NOMO-1 treated with dmso at 0.1 percent for 144 hours (cell line): Measurements from ENCODE around the gene MMP11.
"Not testable (repeated sequence)": the region's sequence is repeated elsewhere in the genome, so short reads cannot be mapped to it uniquely, and the experiment has no call there.

Source experiments
- DNase-seq: peaks from one replicate; lab custom pipeline; 2025; ENCODE audit not compliant: unreplicated experiment; lab: John Stamatoyannopoulos, UW

The MMP11 gene, protein sequence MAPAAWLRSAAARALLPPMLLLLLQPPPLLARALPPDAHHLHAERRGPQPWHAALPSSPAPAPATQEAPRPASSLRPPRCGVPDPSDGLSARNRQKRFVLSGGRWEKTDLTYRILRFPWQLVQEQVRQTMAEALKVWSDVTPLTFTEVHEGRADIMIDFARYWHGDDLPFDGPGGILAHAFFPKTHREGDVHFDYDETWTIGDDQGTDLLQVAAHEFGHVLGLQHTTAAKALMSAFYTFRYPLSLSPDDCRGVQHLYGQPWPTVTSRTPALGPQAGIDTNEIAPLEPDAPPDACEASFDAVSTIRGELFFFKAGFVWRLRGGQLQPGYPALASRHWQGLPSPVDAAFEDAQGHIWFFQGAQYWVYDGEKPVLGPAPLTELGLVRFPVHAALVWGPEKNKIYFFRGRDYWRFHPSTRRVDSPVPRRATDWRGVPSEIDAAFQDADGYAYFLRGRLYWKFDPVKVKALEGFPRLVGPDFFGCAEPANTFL

DNA sequence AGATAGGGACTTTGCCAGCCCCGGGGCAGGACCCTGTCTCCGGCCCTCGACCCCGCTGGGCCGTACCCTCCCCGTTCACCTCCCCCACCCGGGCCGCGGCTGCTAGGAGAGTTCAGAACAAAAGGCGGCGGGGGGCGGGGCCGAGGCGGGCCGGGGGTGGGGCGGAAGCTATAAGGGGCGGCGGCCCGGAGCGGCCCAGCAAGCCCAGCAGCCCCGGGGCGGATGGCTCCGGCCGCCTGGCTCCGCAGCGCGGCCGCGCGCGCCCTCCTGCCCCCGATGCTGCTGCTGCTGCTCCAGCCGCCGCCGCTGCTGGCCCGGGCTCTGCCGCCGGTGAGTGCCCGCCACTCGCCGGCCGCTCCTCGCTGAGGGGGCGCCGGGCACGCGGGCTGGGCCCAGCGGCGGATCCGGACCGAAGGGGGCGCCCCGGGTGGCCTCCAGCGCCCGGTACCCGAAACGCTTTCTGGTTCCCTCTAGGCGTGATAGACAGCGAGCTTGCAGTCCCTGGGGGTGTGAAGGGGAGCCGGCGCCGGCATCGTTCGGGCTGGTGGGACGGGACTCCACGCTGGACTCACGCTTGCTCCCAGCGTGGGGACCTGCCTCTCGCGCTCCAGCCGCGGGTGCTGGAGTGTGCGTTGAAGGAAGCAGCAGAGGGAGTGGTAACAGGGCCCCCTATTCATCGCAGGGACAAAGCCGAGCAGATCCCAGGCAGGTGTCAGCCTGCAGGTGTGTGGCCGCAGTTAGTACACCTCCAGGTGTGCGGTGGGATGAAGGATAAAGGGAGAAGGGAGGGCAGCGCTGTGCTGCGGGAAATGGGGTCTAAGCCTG is at the start of gene MMP11:
Gene MMP11, plus strand, starts transcription at position 201 of the 825 bp plus-strand sequence. Its CDS starts 22 bp downstream, at position 223.
- DNase-seq: no peak

DNA sequence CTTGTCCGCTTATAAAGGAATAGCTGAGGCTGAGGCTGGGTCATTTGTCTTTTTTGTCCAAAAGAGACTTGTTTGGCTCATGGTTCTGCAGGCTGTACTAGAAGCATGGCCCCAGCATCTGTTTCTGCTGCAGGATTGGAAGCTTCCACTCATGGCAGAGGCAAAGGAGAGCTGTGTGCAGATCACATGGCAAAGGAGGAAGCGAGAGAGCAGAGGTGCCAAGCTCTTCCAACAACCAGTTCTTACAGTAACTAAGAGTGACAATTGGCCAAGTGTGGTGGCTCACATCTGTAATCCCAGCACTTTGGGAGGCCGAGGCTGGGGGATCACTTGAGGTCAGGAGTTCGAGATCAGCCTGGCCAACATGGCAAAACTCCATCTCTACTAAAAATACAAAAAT is 44.5 kb upstream of the MMP11 start:
- not testable (repeated sequence) for DNase-seq

DNA sequence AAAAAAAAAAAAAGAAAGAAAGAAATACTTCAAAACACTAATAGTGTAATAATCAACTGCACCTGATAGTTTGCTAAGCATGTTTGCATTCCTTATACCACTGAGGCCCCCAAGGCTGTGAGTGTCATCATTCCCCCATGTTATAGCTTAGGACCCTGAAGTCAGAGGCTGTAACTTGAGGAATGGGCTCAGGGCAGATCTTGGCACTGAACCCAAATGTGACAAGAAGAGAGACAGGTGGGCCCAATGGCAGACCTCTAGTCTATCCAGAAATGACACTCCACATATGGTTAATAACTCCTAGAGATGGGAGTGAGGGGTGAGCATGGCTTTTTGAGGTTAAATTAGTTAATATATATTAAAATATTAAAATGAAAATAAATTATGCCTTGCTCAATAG is 35.0 kb upstream of the MMP11 start:
- DNase-seq: no peak

DNA sequence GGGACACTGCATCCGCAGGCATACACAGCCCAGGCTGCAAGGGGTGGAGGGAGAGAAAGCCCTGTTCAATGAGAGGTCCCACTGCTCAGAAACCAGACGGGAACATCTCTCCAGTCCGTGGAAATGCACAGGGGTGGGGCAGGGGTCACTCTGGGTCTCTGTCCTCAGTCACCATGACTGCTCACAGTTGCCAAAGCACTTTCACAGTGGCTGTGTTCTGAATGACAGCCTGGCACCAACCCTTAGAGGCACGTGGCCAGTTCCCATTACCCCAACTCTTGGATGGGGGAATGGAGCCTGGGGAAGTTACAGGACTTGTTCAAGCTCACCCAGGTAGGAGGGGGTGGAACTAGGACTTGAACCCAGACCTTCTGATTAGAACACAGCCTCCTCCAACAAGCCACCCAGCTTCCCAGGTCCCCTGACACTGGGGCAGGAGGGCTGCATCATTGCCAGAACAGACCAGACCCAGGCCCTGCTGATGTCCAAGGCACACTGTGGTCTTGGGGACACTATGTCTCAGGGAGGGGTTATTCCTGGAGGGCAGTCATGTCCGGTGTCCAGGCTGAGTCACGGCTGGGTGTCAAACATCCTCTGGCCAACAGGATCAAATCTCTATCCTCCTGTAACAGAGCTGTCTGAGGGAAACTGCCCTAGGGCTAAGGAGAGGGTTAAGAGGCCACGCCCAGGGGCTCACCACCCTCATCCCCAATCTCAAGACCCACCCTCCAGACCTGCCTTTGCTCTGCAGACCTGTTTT is 30.0 kb upstream of the MMP11 start:
- no peak for DNase-seq

DNA sequence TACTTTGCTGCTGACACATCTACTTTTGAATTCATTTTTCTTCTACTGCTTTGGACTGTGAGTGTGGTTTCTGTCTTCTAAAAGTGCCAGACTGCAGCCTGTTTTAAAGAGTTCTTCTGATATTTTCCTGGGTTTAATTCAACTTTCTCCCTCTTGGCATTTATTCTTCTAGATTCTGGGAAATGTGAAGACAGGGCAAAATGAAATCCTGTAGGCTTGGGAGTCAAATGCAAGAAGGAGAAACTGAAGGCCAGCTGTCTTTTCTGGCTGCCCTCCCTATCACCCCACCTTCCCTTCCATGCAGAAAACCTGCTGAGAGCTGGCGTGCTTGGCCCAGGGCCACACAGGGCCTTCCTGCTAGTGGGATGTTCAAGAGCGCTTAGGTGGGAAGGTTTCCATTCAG is 29.3 kb upstream of the MMP11 start:
- DNase-seq: no peak

DNA sequence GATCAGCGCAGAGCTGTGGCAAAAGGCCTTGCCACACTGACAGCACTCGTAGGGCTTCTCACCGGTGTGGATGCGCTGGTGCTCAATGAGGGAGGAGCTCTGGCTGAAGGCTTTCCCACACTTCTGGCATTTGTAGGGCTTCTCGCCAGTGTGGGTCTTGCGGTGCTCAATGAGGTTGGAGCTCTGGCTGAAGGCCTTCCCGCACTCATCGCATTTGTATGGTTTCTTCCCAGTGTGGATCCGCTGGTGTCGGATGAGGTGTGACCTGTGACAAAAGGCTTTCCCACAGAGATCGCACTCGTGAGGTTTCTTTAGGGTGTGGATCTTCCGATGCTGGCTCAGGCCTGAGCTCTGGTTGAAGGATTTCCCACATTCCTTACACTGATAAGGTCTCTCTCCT is 28.6 kb upstream of the MMP11 start:
- DNase-seq: no peak

DNA sequence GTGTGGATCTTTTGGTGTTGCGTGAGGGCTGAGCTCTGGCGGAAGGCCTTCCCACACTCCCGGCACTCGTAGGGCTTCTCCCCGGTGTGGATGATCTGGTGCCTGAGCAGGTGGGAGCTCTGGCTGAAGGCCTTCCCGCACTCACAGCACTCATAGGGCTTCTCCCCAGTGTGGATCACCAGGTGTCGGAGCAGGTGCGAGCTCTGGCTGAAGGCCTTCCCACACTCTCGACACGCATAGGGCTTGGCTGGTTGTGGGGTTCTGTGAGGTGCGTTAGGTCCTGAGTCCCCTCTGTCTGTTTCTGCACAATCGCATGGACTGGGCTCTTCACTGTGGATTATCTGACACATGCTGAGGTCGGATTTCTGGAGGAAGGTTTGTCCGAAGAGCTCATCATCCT is 28.2 kb upstream of the MMP11 start:
- DNase-seq: no peak

DNA sequence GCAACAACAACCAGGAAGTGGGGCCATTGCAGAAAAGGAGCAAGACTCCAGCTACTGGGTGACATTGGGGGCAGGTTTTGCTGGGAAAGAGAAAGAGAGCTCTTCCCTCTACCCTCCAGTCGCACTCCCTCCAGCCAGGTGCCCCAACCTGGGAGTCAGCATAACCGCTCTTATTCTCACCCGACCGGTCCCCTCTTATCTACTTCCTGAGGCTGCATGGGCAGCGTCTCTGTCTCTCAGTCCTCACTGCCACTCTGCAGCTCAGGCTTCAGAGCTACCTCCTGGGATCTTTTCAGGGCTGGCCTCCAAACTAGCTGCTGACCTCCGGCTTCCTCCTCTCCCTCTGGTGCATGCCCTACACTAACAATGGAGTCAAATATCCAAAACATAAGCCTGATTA is 26.9 kb upstream of the MMP11 start:
- no peak for DNase-seq

DNA sequence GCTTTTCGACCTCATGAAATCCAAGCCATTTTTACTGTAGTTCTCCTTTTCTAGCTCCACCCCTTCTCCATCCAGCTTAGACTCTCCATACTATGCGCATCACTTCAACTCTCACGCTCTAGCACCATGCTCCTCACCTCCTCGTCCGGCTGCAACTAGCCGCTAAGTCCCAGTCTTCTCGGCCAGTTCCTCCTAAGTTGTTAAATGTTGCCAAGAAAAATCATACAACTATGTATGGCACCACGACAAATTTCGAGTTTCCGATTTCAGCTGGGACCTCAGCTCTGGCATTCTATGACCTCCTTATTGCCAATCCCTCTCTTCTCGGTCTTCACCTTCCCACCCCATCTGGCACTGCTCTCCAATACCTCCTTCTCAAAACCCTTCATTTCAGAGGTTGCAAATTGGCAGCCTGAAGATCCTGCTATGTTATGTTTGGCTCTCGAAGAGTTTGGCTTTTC is 22.8 kb upstream of the MMP11 start:
- DNase-seq: peak; percentile 42

DNA sequence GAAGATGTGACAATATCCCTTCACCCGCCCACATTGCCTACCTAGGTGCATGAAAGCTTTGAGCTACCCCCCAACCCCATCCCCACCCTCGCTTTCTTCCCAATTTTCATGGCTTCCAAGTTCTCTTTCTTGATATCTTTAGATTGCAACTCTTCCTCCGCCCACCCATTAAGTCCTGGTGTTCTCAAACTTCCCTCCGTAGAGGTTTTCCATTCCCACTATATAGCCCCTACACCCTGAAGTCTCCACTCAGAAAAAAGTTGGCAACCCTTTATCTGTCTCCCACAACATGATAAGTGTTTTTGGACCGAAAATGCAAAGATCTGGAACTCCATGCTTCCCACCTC is 22.3 kb upstream of the MMP11 start:
- no peak for DNase-seq

DNA sequence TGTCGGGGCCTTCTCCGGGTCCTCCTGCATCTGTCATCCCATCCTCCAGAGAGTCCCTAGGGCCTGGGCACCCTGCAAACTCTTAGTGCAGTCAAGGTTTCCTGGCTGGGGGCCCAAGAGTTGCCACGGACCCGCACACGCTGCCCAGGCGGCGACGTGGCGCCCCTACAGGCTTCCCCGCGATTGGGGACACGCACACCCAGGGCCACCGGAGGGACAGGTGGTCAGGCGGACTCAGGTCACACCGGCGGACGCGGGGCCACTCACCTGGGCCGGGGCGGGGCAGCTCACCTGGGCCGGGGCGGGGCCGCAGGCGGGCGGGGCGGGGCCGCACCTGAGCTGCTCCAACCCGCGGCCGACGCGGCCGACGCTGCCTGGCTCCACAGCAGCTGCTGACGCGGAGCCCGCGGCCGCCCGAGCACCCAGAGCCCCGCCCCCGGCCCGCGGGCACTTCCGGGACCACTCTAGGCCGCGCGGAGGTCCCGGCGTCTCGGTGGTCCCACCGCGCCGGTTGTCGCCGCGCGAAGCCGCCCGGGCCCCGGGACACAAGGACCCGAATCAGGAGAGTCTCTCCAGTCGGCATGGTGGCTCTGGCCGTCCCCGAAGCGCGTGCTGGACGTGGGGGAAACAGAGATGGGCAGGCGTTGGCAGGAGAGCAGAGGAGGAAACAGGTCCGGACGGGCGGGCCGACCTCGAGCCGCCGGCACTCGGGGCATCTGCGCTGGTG is 21.8 kb upstream of the MMP11 start, which contains the start of gene ZNF70:
Gene ZNF70, minus strand, starts transcription at position 399 of the 727 bp plus-strand sequence. CDS start 5,972 bp downstream, outside the sequence.
- DNase-seq: peak; percentile 72

DNA sequence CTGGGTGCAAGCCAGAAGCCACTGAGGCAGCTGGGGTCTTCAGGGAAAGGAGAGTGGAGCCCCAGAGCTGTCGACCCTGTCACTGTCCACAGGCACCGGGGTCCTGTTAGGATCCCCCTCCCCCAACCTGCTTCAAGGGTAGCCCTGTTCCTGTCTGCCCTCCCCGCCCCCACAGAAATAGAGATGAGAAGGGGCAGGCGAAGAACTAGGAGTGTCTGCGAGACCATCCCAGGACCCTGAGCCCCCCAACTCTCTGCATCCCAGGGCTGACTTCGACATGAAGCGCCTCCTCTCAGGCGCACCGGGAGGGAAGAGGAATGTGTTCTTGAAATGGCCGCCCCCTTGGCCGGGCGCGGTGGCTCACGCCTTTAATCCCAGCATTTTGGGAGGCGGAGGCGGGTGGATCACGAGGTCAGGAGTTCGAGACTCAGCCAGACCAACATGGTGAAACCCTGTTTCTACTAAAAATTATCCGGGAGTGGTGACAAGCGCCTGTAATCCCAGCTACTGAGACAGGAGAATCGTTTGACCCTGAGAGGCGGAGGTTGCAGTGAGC is 21.1 kb upstream of the MMP11 start:
- no peak for DNase-seq

DNA sequence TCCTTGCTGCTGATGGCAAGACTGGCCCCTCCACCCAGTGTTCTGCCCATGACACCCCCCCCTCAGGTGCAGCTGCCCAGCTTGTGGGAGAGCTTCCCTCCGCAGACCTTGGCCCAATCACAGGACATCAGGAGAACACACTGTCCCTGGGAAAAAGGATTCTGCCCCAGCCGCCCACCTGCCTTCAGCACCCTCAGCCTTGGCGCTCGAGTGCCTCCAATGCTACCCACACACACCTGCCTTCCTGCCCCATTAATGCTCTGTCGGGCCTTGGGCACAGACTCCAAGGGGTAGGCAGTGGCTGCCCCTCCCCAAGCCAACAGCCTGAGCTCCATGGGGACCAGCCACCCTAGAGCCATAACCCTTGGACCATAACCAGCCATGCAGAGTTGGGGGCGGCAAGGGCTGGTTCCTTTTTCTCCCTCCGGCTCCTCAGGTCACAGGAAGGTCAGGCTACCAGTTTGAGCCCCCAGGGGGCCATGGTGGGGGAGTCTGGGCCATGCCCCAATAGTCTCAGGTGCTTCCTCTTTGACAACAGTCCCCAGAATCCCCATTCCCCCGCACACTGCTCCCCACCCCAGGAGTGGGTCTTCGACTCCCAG is 20.5 kb upstream of the MMP11 start:
- DNase-seq: no peak

DNA sequence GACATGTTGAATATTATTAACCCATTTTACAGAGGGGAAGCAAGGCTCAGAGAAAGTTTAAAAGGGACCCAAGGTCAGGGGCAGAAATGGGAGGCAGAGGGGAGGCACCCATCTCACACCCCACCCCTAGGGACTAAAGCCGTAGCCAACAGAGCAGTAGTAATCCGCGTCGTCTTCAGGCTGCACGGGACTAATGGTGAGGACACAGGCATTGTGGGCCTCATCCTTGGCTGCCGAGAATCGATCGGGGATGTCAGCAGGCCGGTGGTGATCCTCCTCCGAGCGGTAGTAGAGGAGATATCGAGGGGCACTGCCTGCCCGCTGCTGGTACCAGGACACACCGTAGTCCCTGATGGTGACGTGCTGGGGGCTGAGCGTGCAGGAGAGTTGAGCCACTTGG is 19.9 kb upstream of the MMP11 start:
- DNase-seq: no peak

DNA sequence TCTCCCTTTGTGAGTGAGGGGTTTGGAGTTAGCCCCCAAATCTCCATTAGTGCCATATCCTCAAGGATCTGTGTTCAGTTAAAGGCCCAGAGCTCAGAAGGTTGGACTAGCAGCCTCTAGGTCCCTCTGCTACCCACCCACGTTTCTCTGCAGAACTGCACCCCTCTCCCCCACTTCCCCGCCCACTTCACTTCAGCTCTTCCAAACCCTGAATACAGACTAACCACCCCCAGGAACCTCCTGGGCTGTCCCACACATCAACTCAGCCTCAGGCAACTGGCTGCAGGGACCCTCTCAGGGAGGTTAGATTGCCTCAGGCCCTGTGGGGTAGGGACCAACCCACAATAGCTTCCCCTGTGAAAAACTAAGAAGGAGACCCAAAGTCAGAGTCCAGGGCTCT is 19.3 kb upstream of the MMP11 start:
- no peak for DNase-seq

DNA sequence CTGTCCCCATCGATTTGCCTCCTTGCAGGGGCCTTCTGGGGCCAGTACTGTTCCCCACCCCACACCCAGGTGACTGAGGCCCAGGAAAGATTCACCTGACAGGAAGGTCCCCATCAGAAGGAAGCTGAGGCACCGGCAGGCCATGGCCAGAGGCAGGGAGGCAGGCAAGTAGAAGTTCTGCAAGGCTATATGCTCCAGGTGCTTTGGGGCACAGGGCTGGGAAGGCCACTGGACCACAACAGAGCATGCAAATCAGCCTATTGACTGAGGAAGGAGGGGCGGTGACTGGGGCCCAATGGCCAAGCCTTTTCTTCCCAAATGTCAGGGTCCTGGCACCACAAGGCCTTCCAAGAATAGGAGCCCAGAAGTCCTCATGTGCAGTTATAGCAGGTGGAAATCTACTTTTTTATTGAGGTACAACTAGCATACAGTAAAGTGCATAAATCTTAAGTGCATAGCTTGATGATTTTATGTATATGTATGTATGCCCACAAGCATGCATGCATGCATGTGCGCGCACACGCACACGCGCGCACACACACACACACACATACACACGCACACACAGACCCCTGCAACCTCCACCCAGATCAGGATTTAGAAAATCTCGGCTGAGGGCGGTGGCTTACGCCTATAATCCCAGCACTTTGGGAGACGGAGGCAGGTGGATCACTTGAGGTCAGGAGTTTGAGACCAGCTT is 18.3 kb upstream of the MMP11 start, which contains the start of gene VPREB3:
Gene VPREB3, minus strand, starts transcription at position 206 of the 700 bp plus-strand sequence. Its CDS starts 62 bp downstream, at position 144.
- DNase-seq: no peak

DNA sequence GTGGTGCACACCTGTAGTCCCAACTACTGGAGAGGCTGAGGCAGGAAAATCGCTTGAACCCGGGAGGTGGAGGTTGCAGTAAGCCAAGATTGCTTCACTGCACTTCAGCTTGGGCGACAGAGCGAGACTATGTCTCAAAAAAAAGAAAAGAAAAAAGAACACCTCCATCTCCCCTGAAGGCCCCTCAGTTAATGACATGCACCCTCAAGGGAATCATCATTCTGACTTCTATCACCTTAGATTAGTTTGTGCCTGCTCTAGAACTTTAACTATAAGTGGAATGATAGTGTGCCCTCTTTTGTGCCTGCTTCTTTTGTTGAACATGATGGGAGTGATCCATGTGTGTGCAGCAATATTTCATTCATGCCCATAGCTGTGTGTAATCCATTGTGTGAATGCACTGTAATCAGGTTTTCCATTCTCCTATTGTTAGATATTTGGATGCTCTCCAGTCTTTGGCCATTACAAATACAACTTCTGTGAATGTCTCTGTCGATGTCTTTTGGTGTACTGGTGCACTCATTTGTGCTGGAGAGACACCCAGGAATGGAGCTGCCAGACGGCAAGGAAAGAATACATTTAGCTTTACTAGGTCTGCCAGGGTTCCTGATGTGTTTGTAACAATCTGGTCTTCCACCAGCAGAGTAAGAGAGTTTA is 17.5 kb upstream of the MMP11 start:
- DNase-seq: no peak

DNA sequence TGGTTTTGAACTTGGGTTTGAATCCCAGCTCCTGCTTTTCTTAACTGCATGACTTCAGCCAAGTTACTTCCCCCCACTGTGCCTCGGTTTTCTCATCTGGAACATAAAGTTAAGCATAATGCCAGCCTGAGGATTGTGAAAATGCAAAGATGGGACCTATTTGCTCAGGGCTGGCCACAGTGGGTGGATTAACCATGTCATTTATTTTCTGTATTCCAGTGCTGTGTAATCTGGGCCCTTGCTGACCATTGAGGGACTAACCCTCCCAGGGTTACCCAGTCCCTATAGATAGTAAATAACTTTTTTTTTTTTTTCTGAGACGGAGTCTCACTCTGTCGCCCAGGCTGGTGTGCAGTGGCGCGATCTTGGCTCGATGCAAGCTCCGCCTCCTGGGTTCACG is 16.9 kb upstream of the MMP11 start:
- DNase-seq: no peak

DNA sequence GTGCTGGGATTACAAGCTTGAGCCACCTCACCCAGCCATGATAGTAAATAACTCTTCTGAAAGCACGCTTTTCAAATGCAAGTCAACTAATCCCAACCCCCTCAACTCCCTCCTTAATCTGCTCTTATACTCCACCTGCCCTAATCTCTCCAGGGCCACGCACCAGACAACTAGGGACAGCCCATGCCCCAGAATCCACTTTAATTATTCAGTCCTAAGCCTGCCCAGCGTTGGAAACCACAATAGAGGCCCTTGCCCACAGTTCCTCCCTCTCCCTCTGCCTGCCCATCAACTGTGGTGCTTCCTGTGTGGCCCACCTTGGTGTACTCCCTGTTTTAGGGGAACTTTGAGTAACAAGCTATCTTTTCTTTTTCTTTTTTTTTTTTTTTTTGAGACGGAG is 15.8 kb upstream of the MMP11 start:
- peak; percentile 14 for DNase-seq
